Hair follicular keratinocyte (primary cell): Measurements from ENCODE around the gene GNB1L. TPM values are rescaled to one million over a fixed set of nuclear protein-coding genes. Genes with fewer than 3 reads are reported as not detected.

ENCODE experiments used
- total RNA-seq: library from RNA; depleted of rRNA; stranded (reverse); fragments of >200 nt; gene quantifications from 2 replicates; pipeline ENCODE4 v1.2.3, GENCODE V29; 2015

GNB1L gene
- total RNA-seq: 25.3 and 35.2 TPM in 2 replicates

GRCh38 chr22:19854778-19855503 is at the start of gene GNB1L, which contains the start of gene RTL10:
GNB1L (minus strand) TSS chr22:19854874; CDS start chr22:19821355, 33,519 bp downstream.
RTL10 (minus strand) TSS chr22:19854874; CDS start chr22:19852261, 2,613 bp downstream.

GRCh38 chr22:19760058-19760950 is 94.4 kb downstream of the GNB1L start, which contains the start of gene TBX1:
TBX1 (plus strand) TSS chr22:19760778; CDS start chr22:19760844, 66 bp downstream.

Other genes starting within 250 kb of the GNB1L start
- 2.6 and 14.9 TPM in 2 replicates for gene SEPTIN5, start 140.4 kb downstream of the GNB1L start, total RNA-seq
- gene GP1BB, start 131.3 kb downstream of the GNB1L start, total RNA-seq: 2.8 and 2.9 TPM in 2 replicates
- 13.7 and 22.6 TPM in 2 replicates for gene TBX1, start 94.1 kb downstream of the GNB1L start, total RNA-seq
- 10.5 and 13.6 TPM in 2 replicates for gene RTL10, start within 50 bp of the GNB1L start, total RNA-seq
- 264 and 269 TPM in 2 replicates for gene COMT, start 86.9 kb upstream of the GNB1L start, total RNA-seq
- gene TXNRD2, start 86.9 kb upstream of the GNB1L start, total RNA-seq: 9.5 and 13.8 TPM in 2 replicates
- 15.1 and 16.1 TPM in 2 replicates for gene ARVCF, start 161.9 kb upstream of the GNB1L start, total RNA-seq
- 16.3 and 18.7 TPM in 2 replicates for gene TANGO2, start 166.2 kb upstream of the GNB1L start, total RNA-seq
- gene DGCR8, start 225.4 kb upstream of the GNB1L start, total RNA-seq: 10.7 and 11.0 TPM in 2 replicates